Esophagus muscularis mucosa (tissue), 4 donors: ENCODE results near the gene ZNF746. TPM values are rescaled to one million over a fixed set of nuclear protein-coding genes. Genes with fewer than 3 reads are reported as not detected.
A peak's percentile ranks its signal among the peaks of the same experiment; 100 is the strongest.

Experiments used
- DNase-seq: peaks from one replicate; pipeline ENCODE4 v3.0.0-alpha.2; 2017; ENCODE audit errors: extremely low spot score
- H3K27ac ChIP-seq, 4 donors: fragments of 200-600 bp; sonication (generic); replicated peaks in 1 of 4; 1 replicate in 3 of 4; 2 replicates in 1 of 4; pipeline ENCODE4 v1.5.1; 2016 to 2019; ENCODE audit warnings: mild to moderate bottlenecking in 1 of 4
- H3K27me3 ChIP-seq, 4 donors: fragments of 200-600 bp; sonication (generic); one replicate each; pipeline versions ENCODE4 v1.5.1 to v1.6.0; 2016 to 2019
- H3K36me3 ChIP-seq, 4 donors: fragments of 200-600 bp; sonication (generic); one replicate each; pipeline ENCODE4 v1.5.1; 2016 to 2019
- H3K4me1 ChIP-seq, 4 donors: fragments of 200-600 bp; sonication (generic); one replicate each; pipeline ENCODE4 v1.5.1; 2016 to 2019
- H3K4me3 ChIP-seq, 4 donors: fragments of 200-600 bp; sonication (generic); 1 replicate in 2 of 4; 2 replicates in 2 of 4; pipeline ENCODE4 v1.5.1; 2016 to 2019; ENCODE audit warnings: mild to moderate bottlenecking in 4 of 4, moderate library complexity in 1 of 4
- H3K9me3 ChIP-seq, 4 donors: fragments of 200-600 bp; sonication (generic); 1 replicate in 3 of 4; 2 replicates in 1 of 4; pipeline ENCODE4 v1.5.1; 2016 to 2019
- EP300 ChIP-seq: sonication (generic); formaldehyde crosslinking; IDR thresholded peaks from one replicate; pipeline ENCODE4 v1.6.1; 2017; ENCODE audit warnings: antibody characterized with exemption
- POLR2A ChIP-seq: fragments of 450-650 bp; IDR thresholded peaks from one replicate; pipeline ENCODE4 v1.6.1; 2017; ENCODE audit warnings: antibody characterized with exemption, moderate library complexity, mild to moderate bottlenecking, low read depth
- POLR2AphosphoS5 ChIP-seq, 2 donors: sonication (generic); formaldehyde crosslinking; IDR thresholded peaks; one replicate each; pipeline ENCODE4 v1.6.1; 2017; ENCODE audit warnings: antibody characterized with exemption in 2 of 2
- WGBS: methylation state at CpG from one replicate; pipeline ENCODE4 v1.1.5; 2018; 5-methylcytosine and 5-hydroxymethylcytosine counted together
- intact Hi-C: fragments of 100-400 bp; cut with DNase I; formaldehyde crosslinking; loops from one replicate; pipeline ENCODE4 v1.15.1; 2023
- total RNA-seq, 4 donors: library from RNA; depleted of rRNA; stranded (reverse); fragments of >200 nt; gene quantifications; one replicate each; pipeline versions ENCODE4 v1.1.0 to v1.2.1, GENCODE V29; 2016
- TF ChIP-seq, protein P1 (sequence below), 3 experiments: fragments of 200-600 bp in 2 of 3; fragments of 450-650 bp in 1 of 3; sonication (generic) in 2 of 3; IDR thresholded peaks; one replicate each; pipeline ENCODE4 v1.5.1; 2017 to 2019; ENCODE audit warnings: antibody characterized with exemption in 3 of 3, mild to moderate bottlenecking in 2 of 3, moderate library complexity in 1 of 3

Gene ZNF746
- total RNA-seq, 4 donors from 2014 or later = 20.9 to 28.7 (median 27.9) TPM

DNA sequence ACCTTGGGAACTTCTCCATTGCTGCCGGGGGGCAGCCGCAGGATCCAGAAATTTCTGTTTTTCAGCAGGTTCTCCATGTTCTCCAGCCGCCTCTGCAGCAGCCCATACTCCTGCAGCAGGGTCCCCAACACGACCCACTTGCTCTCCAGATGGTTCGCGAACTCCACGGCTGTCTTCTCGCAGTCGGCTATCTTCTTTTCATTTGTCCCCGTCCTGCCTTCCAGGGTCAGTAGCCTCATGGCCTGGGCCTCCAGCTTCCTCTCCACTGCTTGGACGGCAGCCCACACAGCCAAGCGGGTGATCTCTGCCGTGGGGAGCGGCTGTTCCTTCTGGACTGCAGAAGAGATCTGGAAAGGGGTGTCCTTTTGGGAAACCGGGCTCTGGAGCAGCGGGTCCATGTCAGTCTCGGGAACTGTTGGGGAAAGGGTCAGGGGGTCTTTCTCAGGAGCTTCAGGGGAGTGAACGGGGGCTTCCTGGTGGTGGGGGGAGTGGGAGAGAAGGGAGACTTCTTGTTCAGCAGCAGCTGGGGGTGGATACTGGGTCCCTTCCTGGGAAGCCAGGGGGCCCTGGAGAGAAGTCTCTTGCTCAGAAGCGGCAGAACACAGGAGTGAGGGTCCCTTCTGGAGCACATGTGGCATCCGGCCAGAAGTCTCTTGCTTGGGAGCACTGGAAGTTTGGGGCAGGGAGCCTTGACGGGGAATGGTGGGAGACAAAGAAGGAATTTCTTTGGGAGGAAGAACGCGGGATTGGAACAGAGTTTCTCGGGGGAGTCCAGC is 42.2 kb downstream of the ZNF746 start:
- H3K4me1 ChIP-seq = peaks cover 17 to 30% (median 21%) of the 10 kb centered on the region in 4 donors
- H3K4me3 ChIP-seq = no peak overlapping the region
- H3K27me3 ChIP-seq = no peaks in the 10 kb centered on the region
- H3K9me3 ChIP-seq = no peaks in the 10 kb centered on the region
- DNase-seq = peak; percentile 81
- TF ChIP-seq POLR2AphosphoS5 (IDR thresholded peaks at IDR 0.05) = no peak
- TF ChIP-seq EP300 = no peak
- no peak for TF ChIP-seq POLR2A
- TF ChIP-seq, protein P1, sequence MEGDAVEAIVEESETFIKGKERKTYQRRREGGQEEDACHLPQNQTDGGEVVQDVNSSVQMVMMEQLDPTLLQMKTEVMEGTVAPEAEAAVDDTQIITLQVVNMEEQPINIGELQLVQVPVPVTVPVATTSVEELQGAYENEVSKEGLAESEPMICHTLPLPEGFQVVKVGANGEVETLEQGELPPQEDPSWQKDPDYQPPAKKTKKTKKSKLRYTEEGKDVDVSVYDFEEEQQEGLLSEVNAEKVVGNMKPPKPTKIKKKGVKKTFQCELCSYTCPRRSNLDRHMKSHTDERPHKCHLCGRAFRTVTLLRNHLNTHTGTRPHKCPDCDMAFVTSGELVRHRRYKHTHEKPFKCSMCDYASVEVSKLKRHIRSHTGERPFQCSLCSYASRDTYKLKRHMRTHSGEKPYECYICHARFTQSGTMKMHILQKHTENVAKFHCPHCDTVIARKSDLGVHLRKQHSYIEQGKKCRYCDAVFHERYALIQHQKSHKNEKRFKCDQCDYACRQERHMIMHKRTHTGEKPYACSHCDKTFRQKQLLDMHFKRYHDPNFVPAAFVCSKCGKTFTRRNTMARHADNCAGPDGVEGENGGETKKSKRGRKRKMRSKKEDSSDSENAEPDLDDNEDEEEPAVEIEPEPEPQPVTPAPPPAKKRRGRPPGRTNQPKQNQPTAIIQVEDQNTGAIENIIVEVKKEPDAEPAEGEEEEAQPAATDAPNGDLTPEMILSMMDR (IDR thresholded peaks at IDR 0.05) = no peak
- intact Hi-C loops = loop anchor here (5.0 to 10.0 kb wide), 2 partner anchors 33 to 211 kb away; no protein-coding TSS in a partner anchor
- H3K36me3 ChIP-seq = peaks cover 39 to 66% (median 54%) of the 10 kb centered on the region in 4 donors
- no peak overlapping the region for H3K27ac ChIP-seq
- WGBS = 88% methylated on average over 24 of the region's 24 CpGs

DNA sequence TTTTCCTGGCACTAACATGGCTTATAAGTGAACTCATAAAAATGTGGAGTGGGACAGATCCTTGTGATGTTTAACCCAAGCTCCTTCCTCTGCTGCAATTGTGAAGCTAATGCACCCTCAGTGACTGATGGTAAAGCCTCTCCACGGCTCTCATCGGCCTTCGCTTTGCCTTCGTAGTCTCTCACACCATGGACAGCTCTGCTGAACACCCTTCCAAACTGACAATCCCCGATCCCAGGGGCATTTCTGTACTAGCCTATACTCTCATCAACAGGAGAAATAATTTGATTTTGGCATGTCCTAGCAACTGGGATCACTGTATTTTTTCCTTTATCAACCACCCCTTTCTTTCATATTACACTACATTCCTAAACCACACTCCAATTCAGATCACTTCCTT is 42.9 kb downstream of the ZNF746 start:
- Histone ChIP-seq H3K9me3 (no peaks in the 10 kb centered on the region), H3K4me3 (no peak overlapping the region), H3K4me1 (peaks cover 17 to 29% (median 21%) of the 10 kb centered on the region in 4 donors), H3K27me3 (no peaks in the 10 kb centered on the region), H3K27ac (no peak overlapping the region), H3K36me3 (peaks cover 45 to 72% (median 61%) of the 10 kb centered on the region in 4 donors)
- intact Hi-C loops = loop anchor here (5.0 to 10.0 kb wide), 2 partner anchors 32 to 210 kb away; no protein-coding TSS in a partner anchor
- 91% methylated on average over 5 of the region's 5 CpGs for WGBS
- peak; percentile 8 for DNase-seq
- TF ChIP-seq POLR2A (no peak), EP300 (no peak), POLR2AphosphoS5 (IDR thresholded peaks at IDR 0.05) (no peak)
- TF ChIP-seq, protein P1 (IDR thresholded peaks at IDR 0.05) = no peak

- no peaks in the 10 kb centered on the region for H3K9me3 ChIP-seq
- H3K4me3 ChIP-seq = no peak overlapping the region
- DNase-seq = peak; percentile 53
- H3K27ac ChIP-seq = no peak overlapping the region
- peaks cover 45 to 79% (median 68%) of the 10 kb centered on the region in 4 donors for H3K36me3 ChIP-seq
- peaks cover 11 to 21% (median 15%) of the 10 kb centered on the region in 4 donors for H3K4me1 ChIP-seq
- 86% methylated on average over 10 of the region's 10 CpGs for WGBS
- TF ChIP-seq POLR2A = no peak
- no peak for TF ChIP-seq POLR2AphosphoS5 (IDR thresholded peaks at IDR 0.05)
- no peak for TF ChIP-seq EP300
- TF ChIP-seq, protein P1 (IDR thresholded peaks at IDR 0.05) = no peak
- no peaks in the 10 kb centered on the region for H3K27me3 ChIP-seq
- intact Hi-C loops = loop anchor here (10.0 kb wide), 1 partner anchor 209 kb away; no protein-coding TSS in a partner anchor
These were observed 43.6 kb downstream of the ZNF746 start for GRCh38 chr7:149454006-149454405.

DNA sequence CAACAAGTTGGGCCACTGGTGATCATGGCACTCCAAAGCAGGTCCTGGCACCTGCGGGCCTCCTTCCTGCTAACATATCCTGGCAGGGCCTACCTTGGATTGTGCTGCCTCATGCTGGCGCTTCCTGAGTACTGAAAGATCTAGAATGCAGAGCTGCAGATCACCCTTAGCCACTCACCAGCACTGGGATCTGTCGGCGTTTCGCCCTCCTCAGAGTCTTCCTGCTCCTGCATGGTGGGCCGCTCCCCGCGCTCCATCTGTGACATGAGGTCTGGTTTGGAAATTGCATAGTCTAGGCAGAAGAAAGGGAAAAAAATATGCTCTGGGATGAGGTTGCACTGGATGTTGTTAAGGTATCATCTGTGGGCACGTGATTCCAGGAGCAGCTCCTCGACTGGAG is 46.8 kb downstream of the ZNF746 start:
- TF ChIP-seq POLR2AphosphoS5 (IDR thresholded peaks at IDR 0.05) (no peak), POLR2A (no peak), EP300 (no peak)
- TF ChIP-seq, protein P1 (IDR thresholded peaks at IDR 0.05) = no peak
- Histone ChIP-seq H3K4me3 (no peak overlapping the region), H3K9me3 (no peaks in the 10 kb centered on the region), H3K27me3 (no peaks in the 10 kb centered on the region), H3K27ac (no peak overlapping the region), H3K4me1 (no peaks in the 10 kb centered on the region), H3K36me3 (peaks cover 52 to 99% (median 88%) of the 10 kb centered on the region in 4 donors)
- DNase-seq = peak; percentile 19
- WGBS = 95% methylated on average over 8 of the region's 10 CpGs
- intact Hi-C loops = loop anchor here (10.0 kb wide), 1 partner anchor 206 kb away; no protein-coding TSS in a partner anchor
